A549 (cell line): ENCODE data around the gene TMEM271. TPM values are rescaled to one million over a fixed set of nuclear protein-coding genes. Genes with fewer than 3 reads are reported as not detected.

Source experiments
- ATAC-seq, 2 experiments: fragments of 200-7000 bp in 1 of 2; fragments of >200 bp in 1 of 2; cut with Nextera tagmentation in 1 of 2; cut with Tn5 transposase in 1 of 2; 3 replicates each; pipeline versions ENCODE4 v1.8.0 to v1.9.1; 2018 to 2020; ENCODE audit warnings: mild to moderate bottlenecking in 1 of 2, moderate library complexity in 1 of 2
- CTCF ChIA-PET: fragments of 300-600 bp; sonication (Branson Sonifier 250); formaldehyde crosslinking; extraction: SDS; loops from one replicate; lab custom pipeline; 2021; ENCODE audit warnings: antibody characterized with exemption, inconsistent platforms; lab: Yijun Ruan, JAX
- POLR2A ChIA-PET: fragments of 350-600 bp; formaldehyde crosslinking; extraction: SDS; loops from one replicate; lab custom pipeline; 2021; ENCODE audit warnings: antibody characterized with exemption, inconsistent platforms; lab: Yijun Ruan, JAX
- DNase-seq, 2 experiments: peaks; one replicate each; pipeline versions ENCODE4 v3.0.0 to v3.0.0-alpha.2; 2011 to 2016; ENCODE audit warnings: low read depth in 1 of 2, low spot score in 1 of 2
- FAIRE-seq: peaks from 2 replicates; lab custom pipeline; 2011; peaks lifted over from hg19 to GRCh38; lab: Jason Lieb, UNC
- H3K27ac ChIP-seq, 2 experiments: fragments of >200 bp; sonication (Bioruptor Twin); formaldehyde crosslinking; 3 replicates each; pipeline ENCODE4 v1.5.1; 2016 to 2017
- H3K4me1 ChIP-seq: fragments of >200 bp; sonication (Bioruptor Twin); formaldehyde crosslinking; 3 replicates; pipeline ENCODE4 v1.6.1; 2016
- H3K4me2 ChIP-seq: fragments of >200 bp; sonication (Bioruptor Twin); formaldehyde crosslinking; 3 replicates; pipeline ENCODE4 v1.6.1; 2016
- H3K4me3 ChIP-seq: fragments of >200 bp; sonication (Bioruptor Twin); formaldehyde crosslinking; 3 replicates; pipeline ENCODE4 v1.5.1; 2016
- H3K9me3 ChIP-seq: fragments of >200 bp; sonication (Bioruptor Twin); formaldehyde crosslinking; 3 replicates; pipeline ENCODE4 v1.6.1; 2016
- ATOH8 ChIP-seq: fragments of 250-450 bp; sonication (Bioruptor Pico); IDR thresholded peaks from 2 replicates; pipeline ENCODE4 v1.5.0; 2020; ENCODE audit warnings: low read depth, mild to moderate bottlenecking, moderate library complexity
- BCL3 ChIP-seq: fragments of >200 bp; sonication (Bioruptor Twin); formaldehyde crosslinking; IDR thresholded peaks from 3 replicates; pipeline ENCODE4 v1.6.1; 2016
- BHLHE40 ChIP-seq: IDR thresholded peaks from 2 replicates; pipeline ENCODE4 v1.6.1; 2012; ENCODE audit warnings: low read depth, low read length, inconsistent platforms
- CHD4 ChIP-seq: fragments of 200-600 bp; sonication (generic); IDR thresholded peaks from 2 replicates; pipeline ENCODE4 v1.6.1; 2016; ENCODE audit warnings: antibody characterized with exemption, mild to moderate bottlenecking, borderline replicate concordance
- E2F6 ChIP-seq: IDR thresholded peaks from 2 replicates; pipeline ENCODE4 v1.6.1; 2012; ENCODE audit warnings: low read depth, borderline replicate concordance
- EHMT2 ChIP-seq: fragments of 200-600 bp; sonication (generic); IDR thresholded peaks from 2 replicates; pipeline ENCODE4 v1.6.1; 2016; ENCODE audit warnings: antibody characterized with exemption, low read depth, mild to moderate bottlenecking, moderate library complexity
- FOSB ChIP-seq: fragments of 250-450 bp; sonication (Bioruptor Pico); IDR thresholded peaks from 2 replicates; pipeline ENCODE4 v1.5.0; 2020; ENCODE audit warnings: mild to moderate bottlenecking, moderate library complexity
- FOXS1 ChIP-seq: fragments of 250-450 bp; sonication (Bioruptor Pico); IDR thresholded peaks from 2 replicates; pipeline ENCODE4 v1.5.0; 2020; ENCODE audit warnings: mild to moderate bottlenecking, moderate library complexity
- HOXB5 ChIP-seq: fragments of 250-450 bp; sonication (Bioruptor Pico); IDR thresholded peaks from 2 replicates; pipeline ENCODE4 v1.5.0; 2020; ENCODE audit warnings: mild to moderate bottlenecking, moderate library complexity
- JUNB ChIP-seq: fragments of >200 bp; sonication (Bioruptor Twin); formaldehyde crosslinking; IDR thresholded peaks from 2 replicates; pipeline ENCODE4 v1.6.1; 2016
- KDM1A ChIP-seq: fragments of 200-600 bp; sonication (generic); IDR thresholded peaks from 2 replicates; pipeline ENCODE4 v1.6.1; 2016; ENCODE audit warnings: low read depth, mild to moderate bottlenecking
- KDM5A ChIP-seq: fragments of 200-600 bp; sonication (generic); IDR thresholded peaks from 2 replicates; pipeline ENCODE4 v1.6.1; 2016; ENCODE audit warnings: antibody characterized with exemption, mild to moderate bottlenecking
- MAFK ChIP-seq: fragments of 450-650 bp; IDR thresholded peaks from 2 replicates; pipeline ENCODE4 v1.6.1; 2014; ENCODE audit not compliant: partially characterized antibody
- PBX3 ChIP-seq: IDR thresholded peaks from 2 replicates; pipeline ENCODE4 v1.6.1; 2012
- PHF8 ChIP-seq: fragments of 200-600 bp; sonication (generic); IDR thresholded peaks from 2 replicates; pipeline ENCODE4 v1.6.1; 2016; ENCODE audit warnings: low read depth, mild to moderate bottlenecking, antibody characterized with exemption, moderate library complexity, borderline replicate concordance
- RAD21 ChIP-seq, 2 experiments: fragments of >200 bp in 1 of 2; sonication (Bioruptor Twin) in 1 of 2; formaldehyde crosslinking in 1 of 2; IDR thresholded peaks in 1 of 2; conservative IDR thresholded peaks in 1 of 2; 2 replicates in 1 of 2; 3 replicates in 1 of 2; pipeline ENCODE4 v1.6.1; 2012 to 2018; ENCODE audit warnings: inconsistent platforms in 1 of 2
- RARB ChIP-seq: fragments of 250-450 bp; sonication (Bioruptor Pico); IDR thresholded peaks from 2 replicates; pipeline ENCODE4 v1.8.0; 2021; ENCODE audit warnings: mild to moderate bottlenecking, moderate library complexity
- RFX5 ChIP-seq: fragments of 450-650 bp; IDR thresholded peaks from 2 replicates; pipeline ENCODE4 v1.7.1; 2014; ENCODE audit warnings: antibody characterized with exemption, mild to moderate bottlenecking, moderate library complexity
- SMC3 ChIP-seq: fragments of >200 bp; sonication (Bioruptor Twin); formaldehyde crosslinking; IDR thresholded peaks from 3 replicates; pipeline ENCODE4 v1.6.1; 2018; ENCODE audit warnings: inconsistent platforms
- SREBF2 ChIP-seq: fragments of 450-650 bp; IDR thresholded peaks from 2 replicates; pipeline ENCODE4 v1.6.1; 2014; ENCODE audit warnings: mild to moderate bottlenecking, moderate library complexity
- TFCP2L1 ChIP-seq: fragments of 250-450 bp; sonication (Bioruptor Pico); IDR thresholded peaks from 2 replicates; pipeline ENCODE4 v1.5.0; 2021; ENCODE audit warnings: mild to moderate bottlenecking
- TP53 ChIP-seq: fragments of 250-450 bp; sonication (Bioruptor Pico); IDR thresholded peaks from 2 replicates; pipeline ENCODE4 v1.5.0; 2021; ENCODE audit warnings: mild to moderate bottlenecking, moderate library complexity
- USF2 ChIP-seq: fragments of 450-650 bp; IDR thresholded peaks from 2 replicates; pipeline ENCODE4 v1.6.1; 2014; ENCODE audit warnings: antibody characterized with exemption
- ZFP36 ChIP-seq: fragments of 450-650 bp; IDR thresholded peaks from 2 replicates; pipeline ENCODE4 v1.6.1; 2014; ENCODE audit warnings: borderline replicate concordance; ENCODE audit not compliant: partially characterized antibody
- ZNF302 ChIP-seq: fragments of 250-450 bp; sonication (Bioruptor Pico); IDR thresholded peaks from 2 replicates; pipeline ENCODE4 v1.9.0; 2021; ENCODE audit warnings: inconsistent platforms, mild to moderate bottlenecking, moderate library complexity
- WGBS: methylation state at CpG from one replicate; pipeline ENCODE4 v1.1.6; 2017; ENCODE audit errors: missing lambda C conversion rate; 5-methylcytosine and 5-hydroxymethylcytosine counted together
- polyA plus RNA-seq, 4 experiments: library from polyadenylated mRNA; depleted of rRNA in 3 of 4; stranded (reverse); fragments of >200 nt; fragmentation: RNase III in 1 of 4; extraction: RNeasy Plus Mini Kit Qiagen cat#74134 plus additional on column Dnase treatment in 1 of 4; gene quantifications; 2 replicates in 3 of 4; 3 replicates in 1 of 4; pipeline ENCODE4 v1.2.3, GENCODE V29; 2011 to 2017

The TMEM271 gene
- polyA plus RNA-seq, 2 of the 4 experiments (the other 2 are of a cell fraction), result not detected

- Histone ChIP-seq H3K4me3 (no peak overlapping the region), H3K4me1 (no peaks in the 10 kb centered on the region), H3K9me3 (0 out of 3 replicates have a peak, but pooled peaks cover 8% of the 10 kb centered on the region), H3K4me2 (no peak overlapping the region), H3K27ac (no peak overlapping the region)
- 4% methylated on average over 3 of the region's 5 CpGs for WGBS
- TF ChIP-seq KDM5A (no peak), CHD4 (no peak), BCL3 (no peak), KDM1A (no peak), ZNF302 (no peak), SREBF2 (no peak), MAFK (no peak), SMC3 (no peak), ZFP36 (no peak), RARB (CRISPR knock-in tag) (no peak), PHF8 (no peak), BHLHE40 (no peak), FOXS1 (CRISPR knock-in tag) (no peak), TFCP2L1 (CRISPR knock-in tag) (no peak), ATOH8 (CRISPR knock-in tag) (no peak), JUNB (no peak)
- DNase-seq (no peak), ATAC-seq (no peak), FAIRE-seq (no peak)
- ChIA-PET POLR2A (no interaction called here), CTCF (no interaction called here)
Measured at GRCh38 chr4:545612-546011, 30.5 kb downstream of the TMEM271 start.

GRCh38 chr4:544386-545105 is 31.5 kb downstream of the TMEM271 start:
- DNase-seq, result no peak
- Histone ChIP-seq H3K4me2 (no peak overlapping the region), H3K27ac (no peak overlapping the region), H3K4me1 (no peaks in the 10 kb centered on the region), H3K4me3 (no peak overlapping the region), H3K9me3 (0 out of 3 replicates have a peak, but pooled peaks cover 8% of the 10 kb centered on the region)
- WGBS, result 34% methylated on average over 4 of the region's 9 CpGs
- no peak for FAIRE-seq
- ATAC-seq, result no peak
- ChIA-PET CTCF (no interaction called here), POLR2A (no interaction called here)
- no peak for TF ChIP-seq USF2
- no peak for TF ChIP-seq FOXS1 (CRISPR knock-in tag)
- no peak for TF ChIP-seq E2F6
- no peak for TF ChIP-seq TFCP2L1 (CRISPR knock-in tag)
- no peak for TF ChIP-seq KDM5A

- H3K4me2 ChIP-seq, result no peak overlapping the region
- H3K27ac ChIP-seq, result no peak overlapping the region
- H3K4me1 ChIP-seq, result no peaks in the 10 kb centered on the region
- ATAC-seq, result no peak
- POLR2A ChIA-PET, result no interaction called here
- DNase-seq, result no peak
- WGBS, result 88% methylated on average over 3 of the region's 3 CpGs
- CTCF ChIA-PET, result no interaction called here
- 0 out of 3 replicates have a peak, but pooled peaks cover 2% of the 10 kb centered on the region for H3K9me3 ChIP-seq
- FAIRE-seq, result no peak
- H3K4me3 ChIP-seq, result no peak overlapping the region
- no peak for TF ChIP-seq RAD21 (conservative IDR thresholded peaks at IDR 0.05 in 1 of 2, IDR thresholded peaks at IDR 0.05 in 1 of 2)
- TF ChIP-seq FOSB (CRISPR knock-in tag), result no peak
- TF ChIP-seq USF2, result no peak
- TF ChIP-seq TP53 (CRISPR knock-in tag), result no peak
- no peak for TF ChIP-seq PBX3
- no peak for TF ChIP-seq HOXB5 (CRISPR knock-in tag)
- no peak for TF ChIP-seq RFX5
- TF ChIP-seq KDM1A, result no peak
- TF ChIP-seq EHMT2, result no peak
- TF ChIP-seq RARB (CRISPR knock-in tag), result no peak
- TF ChIP-seq BCL3, result no peak
Measured at GRCh38 chr4:541271-541670, 34.8 kb downstream of the TMEM271 start.
